ENCODE results near the gene CDC42.

CDC42 gene

DNA sequence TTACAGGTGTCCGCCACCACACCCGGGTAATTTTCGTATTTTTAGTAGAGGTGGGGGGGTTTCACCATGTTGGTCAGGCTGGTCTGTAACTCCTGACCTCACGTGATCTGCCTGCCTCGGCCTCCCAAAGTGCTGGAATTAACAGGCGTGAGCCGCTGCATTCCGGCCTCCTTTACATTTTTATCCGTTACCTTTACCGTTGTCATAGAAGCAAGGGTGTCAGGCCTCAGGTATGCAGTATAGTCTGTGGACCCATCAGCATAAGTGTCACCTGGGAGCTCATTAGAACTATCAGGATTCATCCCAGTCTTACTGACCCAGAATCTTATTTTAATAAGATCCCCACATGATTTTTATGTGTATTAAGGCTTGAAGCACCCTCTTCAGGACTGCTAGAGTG lies 5.4 kb downstream of the CDC42 start:
- Histone ChIP-seq H3K27ac (ENCODE audit: low read length, poor library complexity, severe bottlenecking) (no peak overlapping the region), H3K4ac (ENCODE audit: low read depth in 1 of 2, low read length in 2 of 2) (no peak overlapping the region), H2AK5ac (ENCODE audit: low read length, severe bottlenecking) (no peak overlapping the region), H3K4me3 (ENCODE audit: insufficient read depth in 1 of 2, low read depth in 1 of 2, low read length in 2 of 2) (no peak overlapping the region), H3K9me3 (ENCODE audit: control insufficient read depth, low read length) (no peaks in the 10 kb centered on the region), H3K79me1 (replicated peaks; ENCODE audit: low read length, poor library complexity, severe bottlenecking) (no peaks in the 10 kb centered on the region), H4K91ac (ENCODE audit: low read length) (no peak overlapping the region), H3K4me2 (ENCODE audit: low read length, poor library complexity, severe bottlenecking) (no peak overlapping the region), H2AFZ (ENCODE audit: low read depth, low read length) (no peak overlapping the region), H3K14ac (ENCODE audit: low read length in 2 of 2) (no peak overlapping the region), H3K36me3 (ENCODE audit: control insufficient read depth in 1 of 2, insufficient read depth in 2 of 2, low read depth in 1 of 2, low read length in 2 of 2) (peaks cover 10 to 26% of the 10 kb centered on the region in 2 experiments), H3K9ac (ENCODE audit: low read length) (no peak overlapping the region), H4K8ac (ENCODE audit: low read length) (no peak overlapping the region), H2BK15ac (ENCODE audit: low read depth, poor library complexity, severe bottlenecking) (no peak overlapping the region), H2BK5ac (ENCODE audit: low read depth, low read length, poor library complexity, severe bottlenecking) (no peak overlapping the region), H3K27me3 (ENCODE audit: control insufficient read depth in 1 of 2, insufficient read depth in 1 of 2, low read length in 2 of 2) (no peaks in the 10 kb centered on the region), H3K4me1 (ENCODE audit: control insufficient read depth, insufficient read depth, low read depth, low read length) (peaks cover 9% of the 10 kb centered on the region), H2BK120ac (ENCODE audit: low read depth, low read length) (no peak overlapping the region), H3K18ac (ENCODE audit: low read depth in 1 of 2, low read length in 2 of 2) (no peak overlapping the region), H3K23ac (ENCODE audit: low read length in 2 of 2) (no peak overlapping the region), H2BK12ac (ENCODE audit: low read length in 2 of 2) (no peak overlapping the region)
- DNase-seq = no peak
- WGBS = 97% methylated on average over 10 of the region's 10 CpGs

DNA sequence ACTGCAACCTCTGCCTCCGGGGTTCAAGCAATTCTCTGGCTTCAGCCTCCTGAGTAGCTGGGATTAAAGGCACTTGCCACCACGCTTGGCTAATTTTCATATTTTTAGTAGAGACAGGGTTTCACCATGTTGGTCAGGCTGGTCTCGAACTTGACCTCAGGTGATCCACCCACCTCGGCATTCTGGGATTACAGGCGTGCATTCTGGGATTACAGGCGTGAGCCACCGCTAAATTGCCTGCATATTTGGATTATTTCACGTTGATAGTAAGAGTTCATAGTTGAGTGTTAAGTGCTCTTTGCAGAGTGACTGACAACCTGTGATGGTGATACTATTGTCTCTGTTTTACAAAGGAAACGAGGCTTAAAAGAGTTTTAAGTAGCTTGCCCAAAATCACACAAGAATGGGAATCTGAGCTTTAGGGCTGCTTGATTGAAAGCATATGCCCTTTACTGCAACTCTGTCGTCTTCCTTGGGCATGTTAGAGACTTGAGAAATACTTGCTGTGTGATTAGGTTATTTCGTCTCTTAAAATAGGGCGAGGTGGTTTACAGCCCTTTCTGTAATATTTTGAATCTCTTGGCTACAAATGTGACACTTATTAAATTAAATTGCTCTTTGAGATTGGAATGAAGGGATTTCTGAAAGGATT lies 12.4 kb downstream of the CDC42 start:
- no peak overlapping the region for H3K4me3 ChIP-seq (ENCODE audit: insufficient read depth in 1 of 2, low read depth in 1 of 2, low read length in 2 of 2)
- H2BK15ac ChIP-seq (ENCODE audit: low read depth, poor library complexity, severe bottlenecking) = no peak overlapping the region
- H3K23ac ChIP-seq (ENCODE audit: low read length in 2 of 2) = no peak overlapping the region
- no peak overlapping the region for H4K91ac ChIP-seq (ENCODE audit: low read length)
- H3K14ac ChIP-seq (ENCODE audit: low read length in 2 of 2) = no peak overlapping the region
- no peak overlapping the region for H3K4me2 ChIP-seq (ENCODE audit: low read length, poor library complexity, severe bottlenecking)
- DNase-seq = no peak
- H3K18ac ChIP-seq (ENCODE audit: low read depth in 1 of 2, low read length in 2 of 2) = no peak overlapping the region
- peaks cover 15% of the 10 kb centered on the region for H3K4me1 ChIP-seq (ENCODE audit: control insufficient read depth, insufficient read depth, low read depth, low read length)
- H2BK12ac ChIP-seq (ENCODE audit: low read length in 2 of 2) = no peak overlapping the region
- no peaks in the 10 kb centered on the region for H3K79me1 ChIP-seq (replicated peaks; ENCODE audit: low read length, poor library complexity, severe bottlenecking)
- no peaks in the 10 kb centered on the region for H3K9me3 ChIP-seq (ENCODE audit: control insufficient read depth, low read length)
- H3K36me3 ChIP-seq (ENCODE audit: control insufficient read depth in 1 of 2, insufficient read depth in 2 of 2, low read depth in 1 of 2, low read length in 2 of 2) = peaks cover 22 to 28% of the 10 kb centered on the region in 2 experiments
- H3K27ac ChIP-seq (ENCODE audit: low read length, poor library complexity, severe bottlenecking) = no peak overlapping the region
- 84% methylated on average over 10 of the region's 12 CpGs for WGBS
- no peak overlapping the region for H2BK120ac ChIP-seq (ENCODE audit: low read depth, low read length)
- H2AK5ac ChIP-seq (ENCODE audit: low read length, severe bottlenecking) = no peak overlapping the region
- H2BK5ac ChIP-seq (ENCODE audit: low read depth, low read length, poor library complexity, severe bottlenecking) = no peak overlapping the region
- H2AFZ ChIP-seq (ENCODE audit: low read depth, low read length) = no peak overlapping the region
- no peak overlapping the region for H3K4ac ChIP-seq (ENCODE audit: low read depth in 1 of 2, low read length in 2 of 2)
- H3K9ac ChIP-seq (ENCODE audit: low read length) = no peak overlapping the region
- no peak overlapping the region for H4K8ac ChIP-seq (ENCODE audit: low read length)
- no peaks in the 10 kb centered on the region for H3K27me3 ChIP-seq (ENCODE audit: control insufficient read depth in 1 of 2, insufficient read depth in 1 of 2, low read length in 2 of 2)

DNA sequence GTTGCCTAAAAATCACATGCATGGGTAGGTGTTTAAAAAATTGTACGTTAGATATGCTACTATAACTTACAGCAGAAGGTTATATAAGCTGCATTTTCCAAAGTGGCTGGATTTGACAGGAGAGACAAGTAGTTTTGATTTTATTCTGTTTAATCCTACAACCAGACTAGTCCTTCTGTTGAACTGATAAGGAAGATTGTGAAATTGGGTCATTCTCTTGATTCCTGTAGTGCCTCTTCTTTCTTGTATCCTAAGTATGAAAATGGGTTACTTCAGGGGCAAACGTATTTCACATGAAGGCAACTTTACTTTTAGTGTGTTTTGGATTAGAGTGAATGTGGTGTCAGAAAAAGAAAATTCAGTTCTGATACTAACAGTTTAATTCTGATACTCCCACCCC lies 19.0 kb downstream of the CDC42 start:
- H2BK5ac ChIP-seq (ENCODE audit: low read depth, low read length, poor library complexity, severe bottlenecking) = no peak overlapping the region
- H4K8ac ChIP-seq (ENCODE audit: low read length) = no peak overlapping the region
- no peak overlapping the region for H2BK120ac ChIP-seq (ENCODE audit: low read depth, low read length)
- no peak overlapping the region for H2BK12ac ChIP-seq (ENCODE audit: low read length in 2 of 2)
- no peaks in the 10 kb centered on the region for H3K9me3 ChIP-seq (ENCODE audit: control insufficient read depth, low read length)
- peaks cover 19 to 27% of the 10 kb centered on the region in 2 experiments for H3K36me3 ChIP-seq (ENCODE audit: control insufficient read depth in 1 of 2, insufficient read depth in 2 of 2, low read depth in 1 of 2, low read length in 2 of 2)
- H3K27ac ChIP-seq (ENCODE audit: low read length, poor library complexity, severe bottlenecking) = no peak overlapping the region
- no peak for DNase-seq
- H3K4me1 ChIP-seq (ENCODE audit: control insufficient read depth, insufficient read depth, low read depth, low read length) = peaks cover 12% of the 10 kb centered on the region
- no peak overlapping the region for H3K4me3 ChIP-seq (ENCODE audit: insufficient read depth in 1 of 2, low read depth in 1 of 2, low read length in 2 of 2)
- no peak overlapping the region for H3K18ac ChIP-seq (ENCODE audit: low read depth in 1 of 2, low read length in 2 of 2)
- H3K14ac ChIP-seq (ENCODE audit: low read length in 2 of 2) = no peak overlapping the region
- no peak overlapping the region for H3K4me2 ChIP-seq (ENCODE audit: low read length, poor library complexity, severe bottlenecking)
- no peaks in the 10 kb centered on the region for H3K79me1 ChIP-seq (replicated peaks; ENCODE audit: low read length, poor library complexity, severe bottlenecking)
- H2AK5ac ChIP-seq (ENCODE audit: low read length, severe bottlenecking) = no peak overlapping the region
- H4K91ac ChIP-seq (ENCODE audit: low read length) = no peak overlapping the region
- no peaks in the 10 kb centered on the region for H3K27me3 ChIP-seq (ENCODE audit: control insufficient read depth in 1 of 2, insufficient read depth in 1 of 2, low read length in 2 of 2)
- no peak overlapping the region for H3K9ac ChIP-seq (ENCODE audit: low read length)
- no peak overlapping the region for H3K4ac ChIP-seq (ENCODE audit: low read depth in 1 of 2, low read length in 2 of 2)
- H2BK15ac ChIP-seq (ENCODE audit: low read depth, poor library complexity, severe bottlenecking) = no peak overlapping the region
- H2AFZ ChIP-seq (ENCODE audit: low read depth, low read length) = no peak overlapping the region
- WGBS = 100% methylated on average over 2 of the region's 2 CpGs
- no peak overlapping the region for H3K23ac ChIP-seq (ENCODE audit: low read length in 2 of 2)

DNA sequence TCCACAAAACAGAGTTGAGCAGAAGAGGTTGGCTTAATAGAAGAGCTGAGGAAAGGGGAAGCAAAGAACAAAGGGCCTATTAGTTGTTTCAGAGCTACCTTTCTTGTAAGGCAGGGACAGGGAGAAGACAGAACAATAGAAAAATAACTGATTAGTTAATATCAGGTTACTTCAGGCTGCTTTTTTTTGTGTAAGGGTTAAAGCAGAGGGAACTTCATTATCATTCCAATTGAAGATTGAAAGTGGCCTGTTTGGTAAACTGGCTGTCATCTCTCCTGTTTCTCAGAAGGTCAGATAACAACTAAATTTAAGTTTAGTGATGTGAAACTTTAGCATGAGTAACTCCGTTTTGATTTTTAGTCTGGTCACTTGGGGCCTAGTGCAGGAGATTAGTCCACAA lies 22.3 kb downstream of the CDC42 start:
- no peak overlapping the region for H3K27ac ChIP-seq (ENCODE audit: low read length, poor library complexity, severe bottlenecking)
- H2BK12ac ChIP-seq (ENCODE audit: low read length in 2 of 2) = no peak overlapping the region
- no CpG with 5 or more reads among the region's 1 CpG for WGBS
- H3K4ac ChIP-seq (ENCODE audit: low read depth in 1 of 2, low read length in 2 of 2) = no peak overlapping the region
- H3K4me1 ChIP-seq (ENCODE audit: control insufficient read depth, insufficient read depth, low read depth, low read length) = peaks cover 8% of the 10 kb centered on the region
- no peak overlapping the region for H2BK15ac ChIP-seq (ENCODE audit: low read depth, poor library complexity, severe bottlenecking)
- no peak for DNase-seq
- H3K4me3 ChIP-seq (ENCODE audit: insufficient read depth in 1 of 2, low read depth in 1 of 2, low read length in 2 of 2) = no peak overlapping the region
- H3K18ac ChIP-seq (ENCODE audit: low read depth in 1 of 2, low read length in 2 of 2) = no peak overlapping the region
- H2AK5ac ChIP-seq (ENCODE audit: low read length, severe bottlenecking) = no peak overlapping the region
- no peak overlapping the region for H3K4me2 ChIP-seq (ENCODE audit: low read length, poor library complexity, severe bottlenecking)
- no peaks in the 10 kb centered on the region for H3K9me3 ChIP-seq (ENCODE audit: control insufficient read depth, low read length)
- peaks cover 16 to 36% of the 10 kb centered on the region in 2 experiments for H3K36me3 ChIP-seq (ENCODE audit: control insufficient read depth in 1 of 2, insufficient read depth in 2 of 2, low read depth in 1 of 2, low read length in 2 of 2)
- H3K23ac ChIP-seq (ENCODE audit: low read length in 2 of 2) = no peak overlapping the region
- no peak overlapping the region for H3K9ac ChIP-seq (ENCODE audit: low read length)
- H2BK5ac ChIP-seq (ENCODE audit: low read depth, low read length, poor library complexity, severe bottlenecking) = no peak overlapping the region
- no peaks in the 10 kb centered on the region for H3K79me1 ChIP-seq (replicated peaks; ENCODE audit: low read length, poor library complexity, severe bottlenecking)
- H3K14ac ChIP-seq (ENCODE audit: low read length in 2 of 2) = no peak overlapping the region
- H4K8ac ChIP-seq (ENCODE audit: low read length) = no peak overlapping the region
- H2AFZ ChIP-seq (ENCODE audit: low read depth, low read length) = no peak overlapping the region
- no peaks in the 10 kb centered on the region for H3K27me3 ChIP-seq (ENCODE audit: control insufficient read depth in 1 of 2, insufficient read depth in 1 of 2, low read length in 2 of 2)
- no peak overlapping the region for H2BK120ac ChIP-seq (ENCODE audit: low read depth, low read length)
- no peak overlapping the region for H4K91ac ChIP-seq (ENCODE audit: low read length)

All from mesenchymal stem cell (in vitro differentiated cells and primary cell).